Keratinocyte (primary cell): ENCODE measurements around the gene CD46. TPM values are rescaled to one million over a fixed set of nuclear protein-coding genes. Genes with fewer than 3 reads are reported as not detected.

Experiments
- DNase-seq: peaks from one replicate; pipeline ENCODE4 v3.0.0-alpha.2; 2011; ENCODE audit warnings: low read depth, missing footprints, low spot score
- FAIRE-seq: peaks from 2 replicates; lab custom pipeline; 2011; peaks lifted over from hg19 to GRCh38; lab: Jason Lieb, UNC
- H2AFZ ChIP-seq: 2 replicates; pipeline ENCODE4 v1.6.0; 2012; ENCODE audit warnings: low read length, control low read depth, inconsistent platforms; ENCODE audit not compliant: control insufficient read depth
- H3K27ac ChIP-seq: 2 replicates; pipeline ENCODE4 v1.5.1; 2011; ENCODE audit warnings: low read length; ENCODE audit not compliant: control insufficient read depth, insufficient read depth
- H3K27me3 ChIP-seq: 3 replicates; pipeline ENCODE4 v1.6.0; 2011; ENCODE audit warnings: low read length; ENCODE audit not compliant: control insufficient read depth, insufficient read depth; ENCODE audit errors: extremely low read depth
- H3K36me3 ChIP-seq, 2 experiments: 2 replicates in 1 of 2; 3 replicates in 1 of 2; pipeline ENCODE4 v1.5.1; 2011; ENCODE audit warnings: low read length in 2 of 2, mild to moderate bottlenecking in 1 of 2; ENCODE audit not compliant: control insufficient read depth in 2 of 2, insufficient read depth in 2 of 2; ENCODE audit errors: extremely low read depth in 1 of 2
- H3K4me1 ChIP-seq: 3 replicates; pipeline ENCODE4 v1.5.1; 2011; ENCODE audit warnings: low read length; ENCODE audit not compliant: control insufficient read depth, insufficient read depth; ENCODE audit errors: extremely low read depth
- H3K4me2 ChIP-seq: 3 replicates; pipeline ENCODE4 v1.6.0; 2011; ENCODE audit warnings: low read depth, low read length; ENCODE audit not compliant: control insufficient read depth, insufficient read depth; ENCODE audit errors: extremely low read depth
- H3K4me3 ChIP-seq, 3 experiments: fragments of 200-600 bp in 1 of 3; sonication (generic) in 1 of 3; 2 replicates in 2 of 3; 3 replicates in 1 of 3; pipeline ENCODE4 v1.5.1; 2011 to 2016; ENCODE audit warnings: low read length in 3 of 3, mild to moderate bottlenecking in 3 of 3, control low read depth in 2 of 3, inconsistent platforms in 1 of 3, low read depth in 1 of 3, mixed read lengths in 1 of 3, mixed run types in 1 of 3, moderate library complexity in 1 of 3; ENCODE audit not compliant: control insufficient read depth in 2 of 3, insufficient read depth in 2 of 3; ENCODE audit errors: extremely low read depth in 1 of 3
- H3K79me2 ChIP-seq: 2 replicates; pipeline ENCODE4 v1.6.0; 2012; ENCODE audit warnings: low read length; ENCODE audit not compliant: control insufficient read depth, insufficient read depth
- H3K9ac ChIP-seq: 3 replicates; pipeline ENCODE4 v1.6.0; 2011; ENCODE audit warnings: low read length; ENCODE audit not compliant: control insufficient read depth, insufficient read depth; ENCODE audit errors: extremely low read depth
- H3K9me1 ChIP-seq: 3 replicates; pipeline ENCODE4 v1.6.0; 2011; ENCODE audit warnings: low read length; ENCODE audit not compliant: control insufficient read depth, insufficient read depth; ENCODE audit errors: extremely low read depth
- H3K9me3 ChIP-seq: 2 replicates; pipeline ENCODE4 v1.5.1; 2012; ENCODE audit warnings: low read depth, low read length; ENCODE audit not compliant: control insufficient read depth
- H4K20me1 ChIP-seq: 3 replicates; pipeline ENCODE4 v1.6.0; 2011; ENCODE audit warnings: low read length; ENCODE audit not compliant: control insufficient read depth, insufficient read depth; ENCODE audit errors: extremely low read depth
- EZH2 ChIP-seq: IDR thresholded peaks from one replicate; pipeline ENCODE4 v1.6.1; 2012; ENCODE audit warnings: inconsistent platforms, mild to moderate bottlenecking, low read length, moderate library complexity
- dilution Hi-C: fragments of 300-500 bp; cut with MboI; formaldehyde crosslinking; loops from one replicate; pipeline ENCODE4 v1.7.0; 2020; ENCODE audit warnings: low sequenced_read_pairs; ENCODE audit not compliant: extremely low pct_ligation_motif_present
- polyA plus RNA-seq, 5 experiments: library from polyadenylated mRNA; depleted of rRNA in 3 of 5; stranded (reverse) in 3 of 5; stranded (forward) in 1 of 5; unstranded in 1 of 5; fragments of >200 nt; gene quantifications; 1 replicate in 1 of 5; 2 replicates in 3 of 5; 3 replicates in 1 of 5; pipeline versions ENCODE4 v1.2.1 to v1.2.3, GENCODE V29; 2011 to 2012; ENCODE audit warnings: missing spikeins in 2 of 5, low read depth in 1 of 5, low replicate concordance in 1 of 5
- TF ChIP-seq, protein P1 (sequence below), 3 experiments: IDR thresholded peaks in 1 of 3; conservative IDR thresholded peaks in 1 of 3; optimal IDR thresholded peaks in 1 of 3; 2 replicates in 2 of 3; 3 replicates in 1 of 3; pipeline versions ENCODE3 to v1.5.1; 2011; ENCODE audit warnings: low read length in 3 of 3, mild to moderate bottlenecking in 3 of 3, moderate library complexity in 2 of 3, control low read depth in 1 of 3, inconsistent platforms in 1 of 3; ENCODE audit not compliant: insufficient read depth in 2 of 3; ENCODE audit errors: extremely low read depth in 1 of 3

The CD46 gene
- polyA plus RNA-seq, 1 donor (not counting 4 experiments of a cell fraction or from before 2014, with no cell fraction given): 298 TPM

DNA sequence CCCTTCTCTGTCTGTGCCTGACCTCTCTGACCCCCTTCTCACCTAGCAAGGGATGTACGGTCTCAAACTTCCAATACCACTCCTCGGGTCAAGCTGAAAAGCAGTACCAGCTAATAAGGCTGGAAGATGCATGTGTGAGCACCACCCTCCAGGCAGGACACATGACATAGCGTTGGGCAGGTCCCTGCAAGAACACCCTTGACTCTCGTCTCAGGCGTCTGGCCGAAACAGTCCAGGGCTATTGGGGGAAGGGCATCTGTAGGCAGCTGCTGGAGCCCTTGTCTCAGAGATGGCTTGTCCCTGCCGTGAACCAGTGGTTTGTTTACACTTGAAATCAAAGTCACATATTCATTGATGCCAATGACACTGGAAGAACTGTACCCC lies 56.5 kb downstream of the CD46 start:
- TF ChIP-seq, protein P1, sequence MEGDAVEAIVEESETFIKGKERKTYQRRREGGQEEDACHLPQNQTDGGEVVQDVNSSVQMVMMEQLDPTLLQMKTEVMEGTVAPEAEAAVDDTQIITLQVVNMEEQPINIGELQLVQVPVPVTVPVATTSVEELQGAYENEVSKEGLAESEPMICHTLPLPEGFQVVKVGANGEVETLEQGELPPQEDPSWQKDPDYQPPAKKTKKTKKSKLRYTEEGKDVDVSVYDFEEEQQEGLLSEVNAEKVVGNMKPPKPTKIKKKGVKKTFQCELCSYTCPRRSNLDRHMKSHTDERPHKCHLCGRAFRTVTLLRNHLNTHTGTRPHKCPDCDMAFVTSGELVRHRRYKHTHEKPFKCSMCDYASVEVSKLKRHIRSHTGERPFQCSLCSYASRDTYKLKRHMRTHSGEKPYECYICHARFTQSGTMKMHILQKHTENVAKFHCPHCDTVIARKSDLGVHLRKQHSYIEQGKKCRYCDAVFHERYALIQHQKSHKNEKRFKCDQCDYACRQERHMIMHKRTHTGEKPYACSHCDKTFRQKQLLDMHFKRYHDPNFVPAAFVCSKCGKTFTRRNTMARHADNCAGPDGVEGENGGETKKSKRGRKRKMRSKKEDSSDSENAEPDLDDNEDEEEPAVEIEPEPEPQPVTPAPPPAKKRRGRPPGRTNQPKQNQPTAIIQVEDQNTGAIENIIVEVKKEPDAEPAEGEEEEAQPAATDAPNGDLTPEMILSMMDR (optimal IDR thresholded peaks at IDR 0.05 in 1 of 3, IDR thresholded peaks at IDR 0.05 in 1 of 3, conservative IDR thresholded peaks at IDR 0.05 in 1 of 3; ENCODE audit: extremely low read depth in 1 of 3, insufficient read depth in 2 of 3, low read length in 3 of 3): no peak
- no peak for TF ChIP-seq EZH2
- Histone ChIP-seq H3K9me3 (no peaks in the 10 kb centered on the region), H3K79me2 (peaks cover 9% of the 10 kb centered on the region), H3K27ac (peak overlapping the region; percentile 86), H3K4me3 (peak overlapping the region in 1 of 3 experiments; percentile 13), H4K20me1 (no peaks in the 10 kb centered on the region), H3K36me3 (peaks cover 10 to 43% of the 10 kb centered on the region in 2 experiments), H2AFZ (no peak overlapping the region), H3K9me1 (no peaks in the 10 kb centered on the region), H3K27me3 (no peaks in the 10 kb centered on the region), H3K4me1 (peaks cover 60% of the 10 kb centered on the region), H3K9ac (peak overlapping the region; percentile 66), H3K4me2 (peak overlapping the region; percentile 62)
- dilution Hi-C loops: no loop called here
- DNase-seq (peak; percentile 79), FAIRE-seq (peak; percentile 96)

DNA sequence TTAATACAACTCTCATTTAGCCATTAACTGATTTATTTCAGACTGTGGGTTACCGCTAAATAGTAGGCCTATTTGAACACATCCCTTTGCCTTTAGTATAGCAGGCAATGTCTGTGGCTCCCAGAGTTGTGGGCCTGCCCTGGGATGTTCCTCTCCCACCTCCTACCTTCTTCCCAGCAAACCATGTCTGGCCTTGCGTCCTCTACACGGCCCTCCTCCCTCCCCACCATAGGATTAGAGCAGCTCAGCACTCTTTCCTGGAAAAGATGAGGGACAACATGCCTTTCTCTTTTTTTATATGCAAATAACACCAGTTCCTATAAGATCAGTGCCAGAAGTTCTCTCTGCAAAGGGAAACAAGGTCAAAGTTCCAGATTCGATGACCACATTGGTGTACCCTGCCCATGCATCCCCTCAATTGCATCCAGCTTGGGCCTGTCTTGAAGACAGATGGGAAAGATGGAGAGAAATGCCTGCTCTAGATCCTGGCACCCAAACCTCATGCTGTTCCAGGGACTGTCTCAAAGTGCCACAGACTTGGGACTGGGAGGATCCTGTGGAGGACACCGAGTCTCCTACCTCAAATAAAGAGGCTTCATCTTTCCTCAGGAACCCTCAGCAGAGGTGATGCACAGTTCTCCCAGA lies 57.2 kb downstream of the CD46 start:
- peaks cover 54% of the 10 kb centered on the region for H3K4me1 ChIP-seq
- FAIRE-seq: no peak

More for the DNA sequence above, 57.2 kb downstream of the CD46 start:
- peaks cover 14 to 41% of the 10 kb centered on the region in 2 experiments for H3K36me3 ChIP-seq
- no peaks in the 10 kb centered on the region for H3K9me3 ChIP-seq
- dilution Hi-C loops: no loop called here
- no peak overlapping the region for H3K9ac ChIP-seq
- no peak for DNase-seq
- H3K79me2 ChIP-seq: peaks cover 10% of the 10 kb centered on the region
- no peak overlapping the region for H3K4me3 ChIP-seq
- H3K9me1 ChIP-seq: no peaks in the 10 kb centered on the region
- H3K4me2 ChIP-seq: no peak overlapping the region
- no peak overlapping the region for H2AFZ ChIP-seq
- no peaks in the 10 kb centered on the region for H3K27me3 ChIP-seq
- TF ChIP-seq, protein P1 (optimal IDR thresholded peaks at IDR 0.05 in 1 of 3, IDR thresholded peaks at IDR 0.05 in 1 of 3, conservative IDR thresholded peaks at IDR 0.05 in 1 of 3; ENCODE audit: extremely low read depth in 1 of 3, insufficient read depth in 2 of 3, low read length in 3 of 3): no peak
- TF ChIP-seq EZH2: no peak
- peak overlapping the region; percentile 86 for H3K27ac ChIP-seq
- no peaks in the 10 kb centered on the region for H4K20me1 ChIP-seq
